ENCODE measurements around the gene AUTS2. TPM values are rescaled to one million over a fixed set of nuclear protein-coding genes. Genes with fewer than 3 reads are reported as not detected.

The AUTS2 gene
- polyA plus RNA-seq, 1 donor (not counting 4 experiments of a cell fraction or from before 2014, with no cell fraction given), result 4.7 TPM

DNA sequence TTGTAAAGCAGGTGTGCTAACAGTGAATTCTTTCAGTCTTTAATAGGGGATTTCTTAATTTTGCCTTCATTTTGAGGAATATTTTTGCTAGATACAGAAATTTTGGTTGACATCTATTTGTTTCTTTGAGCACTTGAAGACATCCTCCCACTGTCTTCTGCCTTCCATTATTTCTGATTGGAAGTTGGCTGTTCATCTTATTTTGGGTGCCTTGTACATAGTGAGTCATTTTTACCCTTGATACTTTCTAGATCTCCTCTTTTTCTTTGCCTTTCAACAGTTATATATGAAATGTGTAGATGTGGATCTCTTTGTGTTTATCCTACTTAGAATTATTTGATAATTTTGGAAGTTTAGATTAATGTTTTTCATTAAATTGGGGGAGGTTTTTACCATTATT lies 631.0 kb downstream of the AUTS2 start:
- FAIRE-seq (no peak), DNase-seq (ENCODE audit: low read depth, low spot score) (no peak)
- TF ChIP-seq EZH2 (IDR thresholded peaks at IDR 0.05; ENCODE audit: low read length), result no peak
- TF ChIP-seq, protein P1, sequence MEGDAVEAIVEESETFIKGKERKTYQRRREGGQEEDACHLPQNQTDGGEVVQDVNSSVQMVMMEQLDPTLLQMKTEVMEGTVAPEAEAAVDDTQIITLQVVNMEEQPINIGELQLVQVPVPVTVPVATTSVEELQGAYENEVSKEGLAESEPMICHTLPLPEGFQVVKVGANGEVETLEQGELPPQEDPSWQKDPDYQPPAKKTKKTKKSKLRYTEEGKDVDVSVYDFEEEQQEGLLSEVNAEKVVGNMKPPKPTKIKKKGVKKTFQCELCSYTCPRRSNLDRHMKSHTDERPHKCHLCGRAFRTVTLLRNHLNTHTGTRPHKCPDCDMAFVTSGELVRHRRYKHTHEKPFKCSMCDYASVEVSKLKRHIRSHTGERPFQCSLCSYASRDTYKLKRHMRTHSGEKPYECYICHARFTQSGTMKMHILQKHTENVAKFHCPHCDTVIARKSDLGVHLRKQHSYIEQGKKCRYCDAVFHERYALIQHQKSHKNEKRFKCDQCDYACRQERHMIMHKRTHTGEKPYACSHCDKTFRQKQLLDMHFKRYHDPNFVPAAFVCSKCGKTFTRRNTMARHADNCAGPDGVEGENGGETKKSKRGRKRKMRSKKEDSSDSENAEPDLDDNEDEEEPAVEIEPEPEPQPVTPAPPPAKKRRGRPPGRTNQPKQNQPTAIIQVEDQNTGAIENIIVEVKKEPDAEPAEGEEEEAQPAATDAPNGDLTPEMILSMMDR (optimal IDR thresholded peaks at IDR 0.05 in 1 of 3, IDR thresholded peaks at IDR 0.05 in 1 of 3, conservative IDR thresholded peaks at IDR 0.05 in 1 of 3; ENCODE audit: extremely low read depth in 1 of 3, insufficient read depth in 2 of 3, low read length in 3 of 3), result no peak
- dilution Hi-C loops (cut with MboI; ENCODE audit: extremely low pct_ligation_motif_present, low sequenced_read_pairs), result no loop called here
- H3K4me1 ChIP-seq (ENCODE audit: control insufficient read depth, extremely low read depth, insufficient read depth, low read length), result no peaks in the 10 kb centered on the region
- H3K4me3 ChIP-seq (ENCODE audit: control insufficient read depth in 2 of 3, extremely low read depth in 1 of 3, insufficient read depth in 2 of 3, low read depth in 1 of 3, low read length in 3 of 3), result no peak overlapping the region
- no peak overlapping the region for H3K9ac ChIP-seq (ENCODE audit: control insufficient read depth, extremely low read depth, insufficient read depth, low read length)
- no peaks in the 10 kb centered on the region for H3K9me3 ChIP-seq (ENCODE audit: control insufficient read depth, low read depth, low read length)
- H4K20me1 ChIP-seq (ENCODE audit: control insufficient read depth, extremely low read depth, insufficient read depth, low read length), result no peaks in the 10 kb centered on the region
- no peak overlapping the region for H3K27ac ChIP-seq (ENCODE audit: control insufficient read depth, insufficient read depth, low read length)
- no peaks in the 10 kb centered on the region for H3K27me3 ChIP-seq (ENCODE audit: control insufficient read depth, extremely low read depth, insufficient read depth, low read length)
- no peaks in the 10 kb centered on the region for H3K36me3 ChIP-seq (ENCODE audit: control insufficient read depth in 2 of 2, extremely low read depth in 1 of 2, insufficient read depth in 2 of 2, low read length in 2 of 2)
- H3K79me2 ChIP-seq (ENCODE audit: control insufficient read depth, insufficient read depth, low read length), result no peaks in the 10 kb centered on the region
- no peaks in the 10 kb centered on the region for H3K9me1 ChIP-seq (ENCODE audit: control insufficient read depth, extremely low read depth, insufficient read depth, low read length)
- no peak overlapping the region for H2AFZ ChIP-seq (ENCODE audit: control insufficient read depth, low read length)
- H3K4me2 ChIP-seq (ENCODE audit: control insufficient read depth, extremely low read depth, insufficient read depth, low read depth, low read length), result no peak overlapping the region

DNA sequence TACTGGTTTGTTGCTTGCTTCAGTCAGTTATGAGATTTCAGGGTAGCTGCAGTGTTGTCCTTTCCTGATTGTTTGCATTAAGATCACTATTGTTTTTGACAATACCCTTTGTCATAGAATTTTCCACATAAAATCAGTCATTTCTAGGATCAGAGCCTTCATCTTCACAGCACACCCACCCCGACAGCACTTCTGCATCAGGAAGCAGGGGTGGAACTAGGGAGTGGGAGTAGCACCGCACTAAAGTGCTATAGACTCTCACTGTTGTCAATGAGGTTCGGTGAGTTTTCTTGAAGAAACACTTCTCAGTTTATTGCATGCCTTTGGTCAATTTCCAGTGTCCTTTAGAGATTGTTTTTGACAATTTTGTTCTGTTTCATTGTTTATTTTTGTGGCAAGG lies 632.5 kb downstream of the AUTS2 start:
- no peaks in the 10 kb centered on the region for H3K36me3 ChIP-seq (ENCODE audit: control insufficient read depth in 2 of 2, extremely low read depth in 1 of 2, insufficient read depth in 2 of 2, low read length in 2 of 2)
- FAIRE-seq, result no peak
- no peak overlapping the region for H3K4me3 ChIP-seq (ENCODE audit: control insufficient read depth in 2 of 3, extremely low read depth in 1 of 3, insufficient read depth in 2 of 3, low read depth in 1 of 3, low read length in 3 of 3)

More for the DNA sequence above, 632.5 kb downstream of the AUTS2 start:
- Histone ChIP-seq H3K4me2 (ENCODE audit: control insufficient read depth, extremely low read depth, insufficient read depth, low read depth, low read length) (no peak overlapping the region), H3K79me2 (ENCODE audit: control insufficient read depth, insufficient read depth, low read length) (no peaks in the 10 kb centered on the region), H3K27me3 (ENCODE audit: control insufficient read depth, extremely low read depth, insufficient read depth, low read length) (no peaks in the 10 kb centered on the region), H3K4me1 (ENCODE audit: control insufficient read depth, extremely low read depth, insufficient read depth, low read length) (no peaks in the 10 kb centered on the region), H3K9ac (ENCODE audit: control insufficient read depth, extremely low read depth, insufficient read depth, low read length) (no peak overlapping the region), H3K9me1 (ENCODE audit: control insufficient read depth, extremely low read depth, insufficient read depth, low read length) (no peaks in the 10 kb centered on the region), H4K20me1 (ENCODE audit: control insufficient read depth, extremely low read depth, insufficient read depth, low read length) (no peaks in the 10 kb centered on the region), H3K27ac (ENCODE audit: control insufficient read depth, insufficient read depth, low read length) (no peak overlapping the region), H2AFZ (ENCODE audit: control insufficient read depth, low read length) (no peak overlapping the region), H3K9me3 (ENCODE audit: control insufficient read depth, low read depth, low read length) (no peaks in the 10 kb centered on the region)
- no peak for DNase-seq (ENCODE audit: low read depth, low spot score)
- TF ChIP-seq, protein P1 (optimal IDR thresholded peaks at IDR 0.05 in 1 of 3, IDR thresholded peaks at IDR 0.05 in 1 of 3, conservative IDR thresholded peaks at IDR 0.05 in 1 of 3; ENCODE audit: extremely low read depth in 1 of 3, insufficient read depth in 2 of 3, low read length in 3 of 3), result no peak
- TF ChIP-seq EZH2 (IDR thresholded peaks at IDR 0.05; ENCODE audit: low read length), result no peak
- dilution Hi-C loops (cut with MboI; ENCODE audit: extremely low pct_ligation_motif_present, low sequenced_read_pairs), result no loop called here
